ENCODE results near the gene ELF2. TPM values are rescaled to one million over a fixed set of nuclear protein-coding genes. Genes with fewer than 3 reads are reported as not detected.
"Not testable (repeated sequence)": the region's sequence is repeated elsewhere in the genome, so short reads cannot be mapped to it uniquely, and the experiment has no call there.

ELF2 gene
- total RNA-seq, 2 donors from 2014 or later = 30.1 to 34.9 TPM

- Mint-ChIP-seq H3K36me3 (peaks cover 4 to 15% of the 10 kb centered on the region in 2 donors), H3K27ac (no peak overlapping the region), H3K9me3 (no peaks in the 10 kb centered on the region)
- DNase-seq (ENCODE audit: low spot score in 2 of 2) (no peak), ATAC-seq (no peak)
These were observed 116.4 kb downstream of the ELF2 start for GRCh38 chr4:139060591-139060990.

DNA sequence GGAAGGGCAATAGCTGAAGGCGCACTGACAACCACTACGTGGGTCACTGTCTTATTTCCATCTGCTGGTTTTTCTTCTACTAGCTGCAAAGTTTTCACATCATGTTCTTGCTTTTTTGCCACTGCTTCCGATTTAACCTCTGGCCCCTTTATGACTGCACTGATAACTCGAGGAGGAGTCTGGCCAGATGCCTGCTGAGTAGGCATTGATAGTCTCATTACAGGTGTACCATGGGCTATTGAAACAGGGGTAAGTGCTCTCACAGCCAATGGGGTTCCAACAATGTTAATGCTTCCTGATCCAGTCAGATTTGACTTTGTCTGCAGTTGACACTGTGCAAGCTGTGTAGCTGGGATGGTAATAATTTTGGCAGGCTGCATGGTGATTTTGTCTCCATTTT is 118.0 kb downstream of the ELF2 start:
- not testable (repeated sequence) for DNase-seq (ENCODE audit: low spot score in 2 of 2); H3K27ac Mint-ChIP-seq; ATAC-seq; H3K9me3 Mint-ChIP-seq
- peaks cover 13 to 20% of the 10 kb centered on the region in 2 donors for H3K36me3 Mint-ChIP-seq

DNA sequence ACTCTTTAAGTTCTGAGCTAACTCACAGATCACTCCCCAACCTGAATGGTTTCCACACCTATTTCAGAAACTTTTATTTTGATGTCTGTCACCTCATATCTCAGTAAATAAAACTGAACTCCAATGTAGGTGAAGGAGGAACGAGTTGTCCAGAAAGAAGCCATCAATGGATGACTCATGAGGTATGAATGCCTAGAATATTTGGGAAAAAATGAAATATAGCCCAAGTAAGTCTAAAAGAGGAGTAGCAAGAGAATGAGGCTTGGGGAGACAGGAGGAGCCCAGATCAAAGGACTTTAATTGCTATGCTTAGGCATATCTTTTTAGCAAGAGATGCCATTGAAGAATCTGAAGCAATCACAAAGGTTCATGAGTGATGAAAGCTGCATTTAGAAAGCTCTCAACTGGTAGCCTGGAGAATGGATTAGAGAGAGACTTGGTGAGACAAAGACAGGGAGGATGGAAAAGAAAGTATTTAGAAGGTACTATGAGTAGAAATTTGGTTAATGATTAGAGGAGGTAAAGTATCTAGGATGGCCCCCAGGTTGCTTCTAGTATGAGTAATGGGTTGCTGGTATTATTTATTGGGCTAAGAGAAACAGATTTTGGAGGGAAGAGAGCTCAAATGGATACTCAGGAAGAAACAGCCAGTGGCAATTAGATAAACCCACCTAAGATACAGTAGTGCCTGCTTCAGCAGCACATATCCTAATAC is 122.1 kb downstream of the ELF2 start:
- Mint-ChIP-seq H3K9me3 (no peaks in the 10 kb centered on the region), H3K36me3 (peaks cover 13 to 25% of the 10 kb centered on the region in 2 donors), H3K27ac (peak overlapping the region; percentile 52 to 61)
- DNase-seq (ENCODE audit: low spot score in 2 of 2) (no peak), ATAC-seq (no peak)

GRCh38 chr4:139053909-139054308 is 123.1 kb downstream of the ELF2 start:
- Mint-ChIP-seq H3K9me3 (no peaks in the 10 kb centered on the region), H3K36me3 (peaks cover 13 to 27% of the 10 kb centered on the region in 2 donors), H3K27ac (peak overlapping the region in 1 of 2 donors; percentile 85)
- ATAC-seq = no peak
- DNase-seq (ENCODE audit: low spot score in 2 of 2) = no peak

DNA sequence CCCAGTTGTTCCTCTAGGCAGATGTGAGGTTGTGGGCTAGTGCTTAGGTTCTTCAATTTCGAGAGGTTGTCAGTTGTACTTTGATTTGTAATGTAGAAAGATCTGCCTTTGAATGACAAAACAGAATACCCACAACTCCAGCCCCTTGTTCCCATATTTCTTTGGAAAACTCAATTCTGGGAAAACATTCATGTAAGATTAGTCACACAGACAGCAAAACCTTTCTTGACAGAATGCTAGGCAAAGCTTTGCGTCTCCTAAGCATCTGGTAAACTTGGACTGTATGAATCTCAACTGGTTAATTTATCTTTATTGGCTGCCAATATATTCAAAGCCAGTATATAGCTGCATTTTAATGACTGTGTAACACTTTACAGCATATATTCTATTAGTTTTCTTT is 126.6 kb downstream of the ELF2 start:
- ATAC-seq (no peak), DNase-seq (ENCODE audit: low spot score in 2 of 2) (no peak)
- H3K9me3 Mint-ChIP-seq = no peaks in the 10 kb centered on the region
- H3K36me3 Mint-ChIP-seq = peaks cover 8 to 24% of the 10 kb centered on the region in 2 donors
- H3K27ac Mint-ChIP-seq = no peak overlapping the region

GRCh38 chr4:139048026-139048425 is 129.0 kb downstream of the ELF2 start:
- H3K36me3 Mint-ChIP-seq = peaks cover 6 to 18% of the 10 kb centered on the region in 2 donors
- DNase-seq (ENCODE audit: low spot score in 2 of 2) (no peak), ATAC-seq (no peak)
- no peaks in the 10 kb centered on the region for H3K9me3 Mint-ChIP-seq
- peak overlapping the region in 1 of 2 donors; percentile 17 for H3K27ac Mint-ChIP-seq

- H3K9me3 Mint-ChIP-seq = no peaks in the 10 kb centered on the region
- peak overlapping the region in 1 of 2 donors; percentile 26 for H3K27ac Mint-ChIP-seq
- ATAC-seq (no peak), DNase-seq (ENCODE audit: low spot score in 2 of 2) (no peak)
- H3K36me3 Mint-ChIP-seq = peaks cover 6 to 18% of the 10 kb centered on the region in 2 donors
These were observed 132.7 kb downstream of the ELF2 start for GRCh38 chr4:139044291-139044690.

- no peak for DNase-seq (ENCODE audit: low spot score in 2 of 2)
- peak overlapping the region in 1 of 2 donors; percentile 74 for H3K27ac Mint-ChIP-seq
- H3K9me3 Mint-ChIP-seq = no peaks in the 10 kb centered on the region
- no peak for ATAC-seq
- peaks cover 6 to 12% of the 10 kb centered on the region in 2 donors for H3K36me3 Mint-ChIP-seq
These were observed 134.0 kb downstream of the ELF2 start for GRCh38 chr4:139042981-139043460.

DNA sequence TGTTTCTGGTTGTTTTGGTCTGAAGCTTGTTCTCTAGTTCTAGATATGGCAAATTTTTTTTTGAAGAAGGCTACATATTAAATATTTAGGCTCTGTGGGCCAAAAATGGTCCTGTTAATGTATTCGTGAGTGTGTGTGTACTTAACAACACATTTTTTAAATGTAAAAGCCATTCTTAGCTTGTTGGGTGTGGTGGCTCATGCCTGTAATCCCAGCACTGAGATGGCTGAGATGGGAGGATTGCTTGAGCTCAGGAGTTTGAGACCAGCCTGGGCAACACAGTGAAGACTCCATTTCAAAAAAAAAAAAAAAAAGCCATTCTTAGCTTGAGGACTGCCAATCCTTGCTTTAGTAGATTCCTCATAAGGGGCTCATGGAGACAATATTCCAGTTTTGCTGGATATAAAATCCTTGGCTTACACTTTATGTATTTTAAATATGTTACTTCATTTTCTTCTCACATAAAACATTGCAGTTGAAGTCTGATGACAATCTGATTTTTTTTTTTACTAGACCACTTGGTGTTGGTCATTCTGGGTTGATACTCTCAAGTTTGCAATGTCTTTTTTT is 138.1 kb downstream of the ELF2 start:
- Mint-ChIP-seq H3K27ac (no peak overlapping the region), H3K36me3 (peaks cover 0 to 1% of the 10 kb centered on the region in 2 donors), H3K9me3 (no peaks in the 10 kb centered on the region)
- ATAC-seq (no peak), DNase-seq (ENCODE audit: low spot score in 2 of 2) (no peak)

- no peak for DNase-seq (ENCODE audit: low spot score in 2 of 2)
- Mint-ChIP-seq H3K9me3 (no peaks in the 10 kb centered on the region), H3K27ac (no peak overlapping the region), H3K36me3 (no peaks in the 10 kb centered on the region)
- ATAC-seq = no peak
These were observed 140.1 kb downstream of the ELF2 start for GRCh38 chr4:139036885-139037284.

GRCh38 chr4:139035650-139036049 is 141.4 kb downstream of the ELF2 start:
- Mint-ChIP-seq H3K9me3 (no peaks in the 10 kb centered on the region), H3K27ac (peak overlapping the region in 1 of 2 donors; percentile 34), H3K36me3 (peaks cover 3% of the 10 kb centered on the region in 2 donors)
- ATAC-seq (no peak), DNase-seq (ENCODE audit: low spot score in 2 of 2) (no peak)

DNA sequence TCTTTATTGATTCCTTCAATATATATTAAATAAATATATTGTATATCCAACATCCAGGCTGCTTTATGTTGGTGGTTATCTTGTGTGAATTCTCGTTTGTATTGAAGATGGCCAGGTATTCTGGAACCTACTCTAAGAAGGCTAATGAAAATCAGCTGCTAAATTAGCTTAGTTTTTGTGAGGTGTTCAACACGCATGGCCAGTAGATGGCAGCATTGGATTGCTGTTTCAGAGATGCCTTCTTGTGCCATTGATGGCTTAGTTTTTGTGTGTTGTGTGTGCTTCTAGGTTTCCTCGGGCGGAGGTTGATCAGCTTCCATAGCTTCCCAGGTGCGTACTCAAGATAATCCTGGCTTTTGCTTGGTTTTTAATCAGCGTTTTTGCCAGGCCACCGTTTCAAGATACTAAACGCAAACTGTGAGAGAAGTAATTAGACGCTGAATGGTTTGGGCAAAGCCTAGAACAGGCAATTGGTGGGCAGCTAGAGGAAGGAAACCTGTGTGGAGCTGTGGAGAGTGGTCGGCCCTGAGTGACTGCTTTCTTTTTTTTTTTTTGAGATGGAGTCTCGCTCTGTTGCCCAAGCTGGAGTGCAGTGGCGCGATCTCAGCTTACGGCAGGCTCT is 146.3 kb downstream of the ELF2 start:
- H3K27ac Mint-ChIP-seq = peak overlapping the region; percentile 40 to 74
- peak in 1 of 2 donors; percentile 68 for DNase-seq (ENCODE audit: low spot score in 2 of 2)
- ATAC-seq = peak; percentile 66 to 72

DNA sequence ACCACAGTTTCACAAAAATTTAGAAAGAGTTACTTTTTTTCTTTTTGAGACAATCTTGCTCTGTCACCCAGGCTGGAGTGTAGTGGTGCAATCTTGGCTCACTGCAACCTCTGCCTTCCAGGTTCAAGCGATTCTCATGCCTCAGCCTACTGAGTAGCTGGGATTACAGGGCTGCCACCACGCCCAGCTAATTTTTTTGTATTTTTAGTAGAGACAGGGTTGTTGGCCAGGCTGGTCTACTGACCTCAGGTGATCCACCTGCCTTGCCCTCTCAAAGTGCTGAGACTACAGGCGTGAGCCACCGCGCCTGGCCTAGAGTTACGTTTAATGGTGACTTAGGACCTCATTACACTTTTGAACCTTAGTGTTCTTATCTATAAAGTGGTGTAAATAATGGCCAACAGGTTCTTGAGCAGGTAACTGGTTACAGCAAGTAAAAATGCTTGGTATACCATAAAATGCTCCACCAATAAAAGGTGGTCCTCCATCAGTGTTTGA is 147.1 kb downstream of the ELF2 start:
- not testable (repeated sequence) for DNase-seq (ENCODE audit: low spot score in 2 of 2); ATAC-seq; H3K27ac Mint-ChIP-seq; H3K36me3 Mint-ChIP-seq; H3K9me3 Mint-ChIP-seq

More for the DNA sequence above, 146.3 kb downstream of the ELF2 start:
- no peaks in the 10 kb centered on the region for H3K9me3 Mint-ChIP-seq
- H3K36me3 Mint-ChIP-seq = peaks cover 4% of the 10 kb centered on the region in 2 donors

GRCh38 chr4:139028191-139028661 is 148.8 kb downstream of the ELF2 start:
- Mint-ChIP-seq H3K27ac (peak overlapping the region in 1 of 2 donors; percentile 50), H3K9me3 (no peaks in the 10 kb centered on the region), H3K36me3 (peaks cover 4% of the 10 kb centered on the region in 2 donors)
- no peak for ATAC-seq
- no peak for DNase-seq (ENCODE audit: low spot score in 2 of 2)

- H3K9me3 Mint-ChIP-seq = no peaks in the 10 kb centered on the region
- peak overlapping the region in 1 of 2 donors; percentile 50 for H3K27ac Mint-ChIP-seq
- no peak for ATAC-seq
- no peak for DNase-seq (ENCODE audit: low spot score in 2 of 2)
- H3K36me3 Mint-ChIP-seq = peaks cover 4% of the 10 kb centered on the region in 2 donors
These were observed 149.2 kb downstream of the ELF2 start for GRCh38 chr4:139027776-139028175.

GRCh38 chr4:139025841-139026240 is 151.2 kb downstream of the ELF2 start:
- ATAC-seq = no peak
- H3K27ac Mint-ChIP-seq = no peak overlapping the region
- no peak for DNase-seq (ENCODE audit: low spot score in 2 of 2)
- H3K9me3 Mint-ChIP-seq = no peaks in the 10 kb centered on the region
- H3K36me3 Mint-ChIP-seq = peaks cover 3 to 9% of the 10 kb centered on the region in 2 donors

DNA sequence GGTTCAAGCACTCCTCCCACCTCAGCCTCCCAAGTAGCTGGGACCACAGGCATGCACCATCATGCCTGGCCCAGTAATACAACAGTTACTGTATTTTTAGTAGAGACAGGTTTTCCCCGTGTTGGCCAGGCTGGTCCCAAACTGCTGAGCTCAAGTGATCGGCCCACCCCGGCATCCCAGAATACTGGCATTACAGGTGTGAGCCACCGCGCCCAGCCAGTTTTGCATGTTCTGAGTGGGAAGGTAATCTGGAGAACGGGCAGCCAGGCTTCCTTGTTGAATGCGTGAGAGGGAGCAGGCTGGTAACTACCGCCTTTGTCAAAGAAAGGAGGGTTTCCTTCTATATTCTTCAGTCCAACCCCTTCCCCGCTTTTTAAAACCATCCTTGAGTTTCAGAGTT is 152.3 kb downstream of the ELF2 start:
- Mint-ChIP-seq H3K9me3 (no peaks in the 10 kb centered on the region), H3K27ac (no peak overlapping the region), H3K36me3 (peaks cover 7 to 14% of the 10 kb centered on the region in 2 donors)
- ATAC-seq (no peak), DNase-seq (ENCODE audit: low spot score in 2 of 2) (no peak)

All from activated naive CD4-positive, alpha-beta T cell treated with anti-CD3 and anti-CD28 coated beads, Interleukin-2, amount 50 U/mL, for 72 hours (primary cell).